ENCODE data around the gene CBX3.
"Not testable (repeated sequence)": the region's sequence is repeated elsewhere in the genome, so short reads cannot be mapped to it uniquely, and the experiment has no call there.

Gene CBX3

GRCh38 chr7:26201247-26202018 lies at the start of gene CBX3:
Gene CBX3, plus strand, starts transcription at chr7:26201745. Its CDS starts 1,254 bp downstream, at chr7:26202999.
- peak; percentile 93 for DNase-seq (ENCODE audit: low spot score)

- peak; percentile 89 for DNase-seq (ENCODE audit: low spot score)
Observed at GRCh38 chr7:26151953-26152781, 49.4 kb upstream of the CBX3 start, which contains the start of gene NFE2L3. Gene NFE2L3, plus strand, starts transcription at chr7:26152198. Its CDS starts 301 bp downstream, at chr7:26152499.

GRCh38 chr7:26152782-26153240 lies 48.7 kb upstream of the CBX3 start:
- not testable (repeated sequence) for DNase-seq (ENCODE audit: low spot score)

GRCh38 chr7:26153241-26153822 lies 48.2 kb upstream of the CBX3 start:
- DNase-seq (ENCODE audit: low spot score): no peak

- DNase-seq (ENCODE audit: low spot score): no peak
Observed at GRCh38 chr7:26153823-26154783, 47.4 kb upstream of the CBX3 start.

GRCh38 chr7:26155531-26156375 lies 45.8 kb upstream of the CBX3 start:
- DNase-seq (ENCODE audit: low spot score): no peak

- peak; percentile 78 for DNase-seq (ENCODE audit: low spot score)
Observed at GRCh38 chr7:26156451-26157420, 44.8 kb upstream of the CBX3 start.

- no peak for DNase-seq (ENCODE audit: low spot score)
Observed at GRCh38 chr7:26157520-26158105, 43.9 kb upstream of the CBX3 start.

- no peak for DNase-seq (ENCODE audit: low spot score)
Observed at GRCh38 chr7:26159243-26159642, 42.3 kb upstream of the CBX3 start.

- no peak for DNase-seq (ENCODE audit: low spot score)
Observed at GRCh38 chr7:26160896-26161295, 40.6 kb upstream of the CBX3 start.

GRCh38 chr7:26162431-26162830 lies 39.1 kb upstream of the CBX3 start:
- no peak for DNase-seq (ENCODE audit: low spot score)

- not testable (repeated sequence) for DNase-seq (ENCODE audit: low spot score)
Observed at GRCh38 chr7:26163804-26164203, 37.7 kb upstream of the CBX3 start.

- DNase-seq (ENCODE audit: low spot score): no peak
Observed at GRCh38 chr7:26165950-26166683, 35.4 kb upstream of the CBX3 start.

GRCh38 chr7:26166684-26167266 lies 34.8 kb upstream of the CBX3 start:
- no peak for DNase-seq (ENCODE audit: low spot score)

- DNase-seq (ENCODE audit: low spot score): no peak
Observed at GRCh38 chr7:26167303-26167934, 34.1 kb upstream of the CBX3 start.

GRCh38 chr7:26168458-26169023 lies 33.0 kb upstream of the CBX3 start:
- no peak for DNase-seq (ENCODE audit: low spot score)

- DNase-seq (ENCODE audit: low spot score): no peak
Observed at GRCh38 chr7:26169271-26169670, 32.3 kb upstream of the CBX3 start.
